Esophagus muscularis mucosa (tissue), 4 donors: ENCODE data around the gene CHN1.

Experiments used
- CTCF ChIP-seq, 3 experiments: fragments of 200-600 bp in 2 of 3; fragments of 450-650 bp in 1 of 3; sonication (generic) in 2 of 3; IDR thresholded peaks; one replicate each; pipeline ENCODE4 v1.5.1; 2017 to 2019; ENCODE audit warnings: antibody characterized with exemption in 3 of 3, mild to moderate bottlenecking in 2 of 3, moderate library complexity in 1 of 3
- EP300 ChIP-seq: sonication (generic); formaldehyde crosslinking; IDR thresholded peaks from one replicate; pipeline ENCODE4 v1.6.1; 2017; ENCODE audit warnings: antibody characterized with exemption
- POLR2A ChIP-seq: fragments of 450-650 bp; IDR thresholded peaks from one replicate; pipeline ENCODE4 v1.6.1; 2017; ENCODE audit warnings: antibody characterized with exemption, moderate library complexity, mild to moderate bottlenecking, low read depth
- POLR2AphosphoS5 ChIP-seq, 2 donors: sonication (generic); formaldehyde crosslinking; IDR thresholded peaks; one replicate each; pipeline ENCODE4 v1.6.1; 2017; ENCODE audit warnings: antibody characterized with exemption in 2 of 2

GRCh38 chr2:174985614-174986013, 19.6 kb downstream of the CHN1 start:
- TF ChIP-seq CTCF (IDR thresholded peaks at IDR 0.05), result peak; percentile 50 to 56 (median 56)
- TF ChIP-seq POLR2A, result no peak
- no peak for TF ChIP-seq EP300
- no peak for TF ChIP-seq POLR2AphosphoS5 (IDR thresholded peaks at IDR 0.05)
